MM.1S (cell line): ENCODE measurements around the gene ZNF398.

Experiments
- CTCF ChIP-seq: fragments of 300-600 bp; sonication (generic); IDR thresholded peaks from 2 replicates; pipeline ENCODE4 v1.5.1; 2016; ENCODE audit warnings: antibody characterized with exemption, low read length, mixed read lengths
- EZH2 ChIP-seq: fragments of 300-600 bp; sonication (generic); optimal IDR thresholded peaks from 2 replicates; pipeline ENCODE3; 2017; ENCODE audit warnings: low read depth, mild to moderate bottlenecking, antibody characterized with exemption, low read length, mixed read lengths
- EZH2phosphoT487 ChIP-seq: fragments of 300-600 bp; sonication (generic); IDR thresholded peaks from 2 replicates; pipeline ENCODE4 v1.6.1; 2018; ENCODE audit warnings: antibody characterized with exemption, low read length

GRCh38 chr7:149179241-149179640 lies 32.0 kb downstream of the ZNF398 start:
- TF ChIP-seq EZH2: no peak
- TF ChIP-seq CTCF: no peak
- no peak for TF ChIP-seq EZH2phosphoT487
